Stomach smooth muscle (tissue), 2 donors: ENCODE measurements around the gene PFKFB3.
A peak's percentile ranks its signal among the peaks of the same experiment; 100 is the strongest.
"Not testable (repeated sequence)": the region's sequence is repeated elsewhere in the genome, so short reads cannot be mapped to it uniquely, and the experiment has no call there.

Experiments
- H3K27ac ChIP-seq: one replicate; pipeline ENCODE4 v1.7.0; 2013; ENCODE audit warnings: mild to moderate bottlenecking, low read length, inconsistent platforms
- H3K27me3 ChIP-seq, 2 donors: one replicate each; pipeline ENCODE4 v1.7.0; 2013; ENCODE audit warnings: low read length in 2 of 2; ENCODE audit not compliant: insufficient read depth in 2 of 2, control insufficient read depth in 1 of 2
- H3K36me3 ChIP-seq, 2 donors: one replicate each; pipeline ENCODE4 v1.7.0; 2013; ENCODE audit warnings: low read length in 2 of 2; ENCODE audit not compliant: control insufficient read depth in 2 of 2, insufficient read depth in 2 of 2
- H3K4me1 ChIP-seq: one replicate; pipeline ENCODE4 v1.7.0; 2013; ENCODE audit warnings: low read length; ENCODE audit not compliant: control insufficient read depth, insufficient read depth
- H3K4me3 ChIP-seq, 2 donors: one replicate each; pipeline ENCODE4 v1.7.0; 2013; ENCODE audit warnings: low read length in 2 of 2
- H3K9ac ChIP-seq, 2 donors: one replicate each; pipeline ENCODE4 v1.7.0; 2013; ENCODE audit warnings: low read length in 2 of 2, mild to moderate bottlenecking in 1 of 2
- H3K9me3 ChIP-seq, 2 donors: one replicate each; pipeline ENCODE4 v1.7.0; 2013; ENCODE audit warnings: low read length in 2 of 2; ENCODE audit not compliant: control insufficient read depth in 2 of 2
- donor health status: healthy.
- donor health status: Pancreatic carcinoma.

Gene PFKFB3

DNA sequence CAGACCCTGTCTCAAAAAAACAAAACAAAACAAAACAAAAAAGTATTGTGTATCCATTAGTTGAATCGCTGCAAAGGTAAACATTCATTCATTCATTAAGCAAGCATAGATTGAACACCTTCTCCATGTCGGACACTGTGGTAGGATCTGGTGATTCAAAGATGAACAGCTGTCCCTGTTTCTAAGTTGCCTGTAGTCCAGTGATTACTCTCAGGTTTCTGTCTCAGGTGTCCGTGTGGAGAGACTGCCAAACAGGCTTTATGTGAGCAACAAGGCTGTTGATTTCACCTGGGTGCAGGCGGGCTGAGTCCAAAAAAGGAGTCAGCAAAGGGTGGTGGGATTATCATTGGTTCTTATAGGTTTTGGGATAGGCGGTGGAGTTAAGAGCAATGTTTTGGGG, 9.4 kb upstream of the PFKFB3 start:
- H3K4me1 ChIP-seq = peaks cover 36% of the 10 kb centered on the region
- H3K9me3 ChIP-seq, H3K4me3 ChIP-seq, H3K27ac ChIP-seq, H3K27me3 ChIP-seq, H3K36me3 ChIP-seq, H3K9ac ChIP-seq: not testable (repeated sequence)

DNA sequence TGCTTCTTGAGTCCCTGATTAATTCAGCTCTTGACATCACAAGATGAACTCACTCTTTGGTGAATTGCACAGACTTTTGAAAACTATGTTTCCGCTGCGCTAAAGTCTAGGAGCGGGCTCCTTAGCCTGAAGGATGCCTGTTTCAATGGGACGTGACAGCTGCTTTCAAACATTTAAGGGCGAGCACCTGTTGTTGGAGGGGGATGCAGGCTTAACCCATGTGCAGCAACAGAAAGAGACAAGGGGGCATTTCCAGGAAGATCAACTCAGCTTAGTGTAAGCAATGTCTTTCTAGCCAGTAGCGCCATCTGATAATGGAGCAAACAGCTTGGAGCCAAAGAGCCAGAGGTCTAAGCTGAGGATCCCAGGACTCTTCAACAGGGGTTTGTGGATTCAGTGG, 8.4 kb upstream of the PFKFB3 start:
- Histone ChIP-seq H3K9ac (no peak overlapping the region), H3K27me3 (no peaks in the 10 kb centered on the region), H3K36me3 (no peaks in the 10 kb centered on the region), H3K4me3 (no peak overlapping the region), H3K9me3 (no peaks in the 10 kb centered on the region), H3K4me1 (peaks cover 36% of the 10 kb centered on the region), H3K27ac (no peak overlapping the region)

DNA sequence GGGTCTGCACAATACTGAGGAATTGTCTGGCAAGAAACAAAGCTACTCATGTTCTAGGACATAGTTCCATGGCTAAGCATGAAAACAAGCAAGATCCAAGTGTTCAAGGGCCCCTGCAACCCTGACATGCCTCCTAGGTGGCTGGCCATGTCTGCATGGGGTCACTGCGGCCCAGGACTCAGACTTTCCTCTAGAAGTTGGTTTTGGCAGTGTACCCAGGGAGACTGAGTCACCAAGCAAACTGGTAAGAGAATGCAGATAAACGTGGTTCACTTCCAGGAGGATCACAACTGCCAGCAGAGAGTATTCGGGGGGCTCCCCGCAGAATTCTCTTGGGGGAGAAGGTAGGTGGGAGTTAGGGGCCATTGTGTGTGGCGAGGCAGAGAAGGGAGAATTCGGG, 7.4 kb upstream of the PFKFB3 start:
- Histone ChIP-seq H3K4me3 (no peak overlapping the region), H3K36me3 (no peaks in the 10 kb centered on the region), H3K4me1 (peaks cover 36% of the 10 kb centered on the region), H3K27me3 (no peaks in the 10 kb centered on the region), H3K9ac (no peak overlapping the region), H3K9me3 (no peaks in the 10 kb centered on the region), H3K27ac (peak overlapping the region; percentile 31)

DNA sequence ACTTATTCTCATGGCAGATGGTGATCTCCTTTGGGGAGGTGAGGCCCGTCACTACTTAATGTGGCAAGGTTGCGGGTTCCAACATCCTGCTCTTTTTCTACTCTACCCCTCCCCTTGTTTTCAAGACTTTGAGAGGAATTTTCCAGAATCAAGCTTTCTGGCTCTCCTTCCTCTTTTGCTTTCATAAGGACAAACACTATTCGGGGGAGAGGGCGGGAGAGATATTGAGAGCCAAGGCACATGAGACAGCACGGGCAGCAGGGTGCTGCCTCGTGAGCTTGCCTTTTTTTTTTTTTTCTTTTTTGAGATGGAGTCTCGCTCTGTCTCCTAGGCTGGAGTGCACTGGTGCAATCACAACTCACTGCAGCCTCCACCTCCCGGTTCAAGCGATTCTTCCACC, 6.9 kb upstream of the PFKFB3 start:
- Histone ChIP-seq H3K27me3 (no peaks in the 10 kb centered on the region), H3K4me3 (no peak overlapping the region), H3K9ac (no peak overlapping the region), H3K4me1 (peaks cover 32% of the 10 kb centered on the region), H3K9me3 (no peaks in the 10 kb centered on the region), H3K27ac (peak overlapping the region; percentile 31), H3K36me3 (no peaks in the 10 kb centered on the region)

DNA sequence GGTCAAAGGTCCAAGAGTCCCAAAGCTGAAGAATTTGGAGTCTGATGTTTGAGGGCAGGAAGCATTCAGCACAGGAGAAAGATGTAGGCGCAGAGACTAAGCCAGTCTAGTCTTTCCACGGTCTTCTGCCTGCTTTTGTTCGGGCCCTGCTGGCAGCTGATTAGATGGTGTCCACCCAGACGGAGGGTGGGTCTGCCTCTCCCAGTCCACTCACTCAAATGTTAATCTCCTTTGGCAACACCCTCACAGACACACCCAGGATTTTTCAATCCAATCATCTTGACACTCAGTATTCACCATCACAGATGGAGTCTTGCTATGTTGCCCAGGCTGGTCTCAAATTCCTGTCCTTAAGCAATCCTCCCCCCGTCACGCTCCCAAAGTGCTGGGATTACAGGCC, 6.2 kb upstream of the PFKFB3 start:
- not testable (repeated sequence) for H3K27ac ChIP-seq, H3K27me3 ChIP-seq, H3K4me3 ChIP-seq, H3K9me3 ChIP-seq, H3K36me3 ChIP-seq, H3K9ac ChIP-seq
- H3K4me1 ChIP-seq = peaks cover 29% of the 10 kb centered on the region

DNA sequence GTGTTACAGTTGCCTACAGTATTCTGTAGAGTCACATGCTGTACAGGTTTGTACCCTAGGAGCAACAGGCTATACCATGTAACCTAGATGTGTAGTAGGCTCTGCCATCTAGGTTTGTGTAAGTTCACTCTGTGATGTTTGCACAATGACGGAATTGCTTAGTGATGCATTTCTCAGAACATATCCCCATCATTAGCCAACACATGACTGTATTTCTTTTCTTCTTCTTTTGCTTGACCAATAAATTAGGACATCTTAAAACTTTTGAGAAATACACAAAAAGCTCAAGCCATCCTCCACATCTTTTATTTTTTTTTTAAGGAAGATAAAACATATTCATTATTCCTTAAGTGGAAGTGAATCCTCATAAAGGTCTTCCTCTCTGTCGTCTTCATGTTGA, 5.4 kb upstream of the PFKFB3 start:
- Histone ChIP-seq H3K27me3 (no peaks in the 10 kb centered on the region), H3K27ac (no peak overlapping the region), H3K4me3 (no peak overlapping the region), H3K9me3 (no peaks in the 10 kb centered on the region), H3K4me1 (peaks cover 29% of the 10 kb centered on the region), H3K36me3 (no peaks in the 10 kb centered on the region), H3K9ac (no peak overlapping the region)

DNA sequence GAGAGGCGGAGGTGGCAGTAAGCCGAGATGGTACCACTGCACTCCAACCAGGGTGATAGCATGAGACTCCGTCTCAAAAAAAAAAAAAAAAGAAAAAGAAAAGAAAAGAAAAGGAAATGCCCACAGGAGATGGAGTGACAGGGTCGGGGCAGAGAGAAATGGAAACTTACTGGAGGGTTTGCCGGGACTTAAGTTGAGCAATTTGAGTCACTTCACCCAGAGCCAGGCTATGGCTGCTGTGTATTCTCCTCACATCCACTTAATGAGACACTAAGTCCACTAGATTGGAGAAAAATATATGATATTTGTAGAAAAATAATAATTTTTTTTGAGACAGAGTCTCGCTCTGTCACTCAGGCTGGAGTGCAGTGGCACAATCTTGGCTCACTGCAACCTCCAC, 4.6 kb upstream of the PFKFB3 start:
- Histone ChIP-seq H3K9me3 (no peaks in the 10 kb centered on the region), H3K4me3 (no peak overlapping the region), H3K27me3 (no peaks in the 10 kb centered on the region), H3K4me1 (peaks cover 28% of the 10 kb centered on the region), H3K36me3 (no peaks in the 10 kb centered on the region), H3K27ac (no peak overlapping the region), H3K9ac (no peak overlapping the region)

DNA sequence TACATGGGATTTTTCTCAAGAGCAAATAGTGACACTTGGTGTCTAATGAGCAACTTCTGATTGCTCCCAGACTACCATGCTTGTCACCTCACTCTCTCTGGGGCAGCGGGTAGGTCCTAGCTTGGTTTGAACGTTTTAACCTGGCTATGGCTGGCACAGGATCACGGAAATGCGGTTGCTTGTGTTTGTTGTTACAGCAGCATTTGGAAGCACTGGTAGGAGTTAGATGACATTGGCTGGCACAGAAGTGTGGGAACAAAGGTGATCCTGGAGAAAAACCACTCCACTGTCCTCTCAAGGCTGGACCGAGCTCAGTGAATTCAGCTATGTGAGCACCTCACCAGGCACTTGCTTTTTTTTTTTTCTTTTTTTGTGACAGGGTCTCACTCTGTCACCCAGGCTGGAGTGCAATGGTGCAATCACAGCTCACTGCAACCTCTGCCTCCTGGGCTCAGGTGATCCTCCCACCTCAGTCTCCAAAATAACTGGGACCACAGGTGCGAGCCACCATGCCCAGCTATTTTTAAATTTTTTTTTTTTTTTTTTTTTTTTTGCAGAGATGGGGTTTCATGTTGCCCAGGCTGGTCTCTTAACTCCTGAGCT, 3.5 kb upstream of the PFKFB3 start:
- Histone ChIP-seq H3K4me3 (no peak overlapping the region), H3K4me1 (peaks cover 35% of the 10 kb centered on the region), H3K27me3 (no peaks in the 10 kb centered on the region), H3K36me3 (no peaks in the 10 kb centered on the region), H3K27ac (no peak overlapping the region), H3K9ac (no peak overlapping the region), H3K9me3 (no peaks in the 10 kb centered on the region)

DNA sequence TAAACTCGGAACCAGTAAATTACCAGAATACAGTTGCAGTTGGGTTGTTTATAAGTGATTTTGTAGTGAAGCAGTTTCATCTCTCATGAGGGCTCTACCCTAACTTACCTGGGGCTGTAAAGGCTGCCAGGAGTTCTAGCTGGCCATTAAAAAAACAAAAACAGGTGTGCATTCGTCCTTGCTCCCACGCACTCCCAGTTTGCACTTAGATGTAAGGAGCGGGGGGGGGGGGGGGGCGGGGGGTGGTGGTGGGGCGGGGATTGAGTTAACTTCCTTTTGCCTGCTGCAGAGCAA, 2.3 kb upstream of the PFKFB3 start:
- Histone ChIP-seq H3K9ac (no peak overlapping the region), H3K4me1 (peaks cover 39% of the 10 kb centered on the region), H3K4me3 (peak overlapping the region; percentile 69 to 85), H3K9me3 (no peaks in the 10 kb centered on the region), H3K27me3 (no peaks in the 10 kb centered on the region), H3K36me3 (no peaks in the 10 kb centered on the region), H3K27ac (no peak overlapping the region)

DNA sequence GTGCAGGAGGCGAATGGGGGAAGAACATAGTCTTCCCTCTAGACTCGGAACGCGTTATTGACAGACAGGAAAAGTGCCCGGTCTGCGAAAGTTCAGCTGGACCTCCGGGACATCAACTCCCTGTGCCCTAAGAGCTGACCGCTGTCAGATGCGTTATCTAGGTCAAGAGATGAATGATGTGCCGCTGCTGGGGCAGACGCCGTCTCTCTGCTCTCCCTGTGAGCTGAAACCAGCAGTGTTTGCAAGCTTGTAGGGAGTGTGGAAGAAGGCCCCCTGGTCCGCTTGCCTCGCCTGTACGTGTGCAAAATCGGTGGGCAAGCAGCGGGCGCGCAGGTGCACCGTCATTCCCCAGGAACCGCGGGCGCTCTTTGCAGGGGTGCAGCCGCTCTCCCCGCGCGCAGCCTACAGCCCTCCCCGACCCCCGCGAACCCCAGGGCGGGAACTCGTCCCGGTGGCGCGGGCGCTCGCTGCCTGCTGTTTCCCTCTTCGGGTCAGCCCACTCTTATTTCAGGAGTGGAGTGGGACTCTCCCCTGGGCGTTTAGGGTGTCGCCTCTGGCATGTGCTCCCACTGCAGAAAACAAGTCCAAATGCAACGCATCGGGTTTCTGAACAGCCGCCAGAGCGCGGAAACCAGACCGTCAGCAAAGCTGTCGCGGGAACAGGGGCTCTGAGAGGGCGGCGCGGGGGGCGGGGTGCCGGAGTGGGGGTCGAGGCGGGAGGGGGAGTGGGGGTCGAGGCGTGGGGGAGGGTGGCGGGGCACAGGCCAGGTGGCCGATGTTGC, 1.8 kb upstream of the PFKFB3 start:
- Histone ChIP-seq H3K4me3 (peak overlapping the region; percentile 69 to 85), H3K9me3 (no peaks in the 10 kb centered on the region), H3K9ac (peak overlapping the region in 1 of 2 donors; percentile 28), H3K36me3 (no peaks in the 10 kb centered on the region), H3K27me3 (no peaks in the 10 kb centered on the region), H3K27ac (peak overlapping the region; percentile 66), H3K4me1 (peaks cover 36% of the 10 kb centered on the region)

DNA sequence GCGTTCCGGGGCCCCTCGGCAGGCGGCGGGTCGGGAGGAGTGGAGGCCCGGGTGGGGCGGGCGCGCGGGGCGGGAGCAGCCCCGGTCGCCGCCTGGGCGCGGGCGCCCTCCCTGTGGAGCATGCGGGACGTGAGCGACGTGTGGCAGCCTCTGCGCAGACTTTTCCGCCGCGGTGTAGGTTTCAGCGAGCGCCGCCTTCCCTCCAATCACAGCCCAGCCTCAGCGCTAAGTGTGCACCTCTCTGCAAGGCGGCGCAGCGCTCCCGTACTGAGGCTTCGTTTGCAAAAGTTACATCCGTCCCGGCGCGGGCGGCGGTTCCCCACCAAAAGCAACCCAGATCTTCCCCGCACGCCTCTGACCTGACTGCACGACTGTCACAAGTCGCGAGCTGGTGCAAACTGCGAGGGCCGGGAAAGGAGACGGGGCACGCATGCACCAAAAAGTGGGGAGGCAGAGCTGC, 1.2 kb upstream of the PFKFB3 start:
- no peaks in the 10 kb centered on the region for H3K27me3 ChIP-seq
- peak overlapping the region in 1 of 2 donors; percentile 2 for H3K9ac ChIP-seq
- H3K9me3 ChIP-seq = no peaks in the 10 kb centered on the region
- peak overlapping the region; percentile 81 to 85 for H3K4me3 ChIP-seq
- H3K27ac ChIP-seq = peak overlapping the region; percentile 24
- peaks cover 34% of the 10 kb centered on the region for H3K4me1 ChIP-seq
- no peaks in the 10 kb centered on the region for H3K36me3 ChIP-seq
